Smooth muscle cell (in vitro differentiated cells): Measurements from ENCODE around the gene ZNF492. TPM values are rescaled to one million over a fixed set of nuclear protein-coding genes. Genes with fewer than 3 reads are reported as not detected.

ENCODE experiments used
- DNase-seq: peaks from one replicate; lab custom pipeline; 2025; ENCODE audit not compliant: unreplicated experiment; lab: John Stamatoyannopoulos, UW
- H2AFZ ChIP-seq: fragments of 200-600 bp; sonication (generic); 2 replicates; pipeline ENCODE4 v1.6.0; 2016; ENCODE audit warnings: antibody characterized with exemption, low read depth, mild to moderate bottlenecking
- H3F3A ChIP-seq: fragments of 200-600 bp; sonication (generic); 2 replicates; pipeline ENCODE4 v1.6.0; 2017; ENCODE audit warnings: antibody characterized with exemption, low read depth
- H3K27ac ChIP-seq: fragments of 200-600 bp; sonication (generic); 2 replicates; pipeline ENCODE4 v1.5.1; 2016; ENCODE audit warnings: low read depth, mild to moderate bottlenecking
- H3K27me3 ChIP-seq: fragments of 200-600 bp; sonication (generic); 2 replicates; pipeline ENCODE4 v1.6.1; 2016; ENCODE audit warnings: low read depth, mild to moderate bottlenecking
- H3K36me3 ChIP-seq: fragments of 200-600 bp; sonication (generic); 2 replicates; pipeline ENCODE4 v1.5.1; 2016; ENCODE audit warnings: low read depth
- H3K4me1 ChIP-seq: fragments of 200-600 bp; sonication (generic); 2 replicates; pipeline ENCODE4 v1.5.1; 2016; ENCODE audit warnings: low read depth
- H3K4me2 ChIP-seq: fragments of 200-600 bp; sonication (generic); 2 replicates; pipeline ENCODE4 v1.6.0; 2016; ENCODE audit warnings: mild to moderate bottlenecking
- H3K4me3 ChIP-seq: fragments of 200-600 bp; sonication (generic); 2 replicates; pipeline ENCODE4 v1.5.1; 2016; ENCODE audit warnings: mild to moderate bottlenecking
- H3K79me2 ChIP-seq: fragments of 200-600 bp; sonication (generic); 2 replicates; pipeline ENCODE4 v1.6.0; 2016; ENCODE audit warnings: low read depth, mild to moderate bottlenecking
- H3K9ac ChIP-seq: fragments of 200-600 bp; sonication (generic); 2 replicates; pipeline ENCODE4 v1.6.0; 2016; ENCODE audit warnings: low read depth
- H3K9me3 ChIP-seq: fragments of 200-600 bp; sonication (generic); replicated peaks from 2 replicates; pipeline ENCODE4 v1.5.1; 2016; ENCODE audit warnings: low read depth
- H4K20me1 ChIP-seq: fragments of 200-600 bp; sonication (generic); 2 replicates; pipeline ENCODE4 v1.6.0; 2016; ENCODE audit warnings: low read depth
- CTCF ChIP-seq: fragments of 200-600 bp; sonication (generic); IDR thresholded peaks from 2 replicates; pipeline ENCODE4 v1.5.1; 2017; ENCODE audit warnings: borderline replicate concordance, mild to moderate bottlenecking, antibody characterized with exemption; ENCODE audit not compliant: insufficient read depth, poor library complexity, severe bottlenecking
- WGBS: methylation state at CpG from one replicate; pipeline ENCODE4 v1.1.7; 2016; ENCODE audit warnings: low lambda C conversion rate; 5-methylcytosine and 5-hydroxymethylcytosine counted together
- polyA plus RNA-seq: library from polyadenylated mRNA; unstranded; fragments of >200 nt; fragmentation: Nextera tagmentation; extraction: Ambion mirVana; gene quantifications from 2 replicates; pipeline ENCODE4 v1.2.1, GENCODE V29; 2016
- total RNA-seq: library from RNA; depleted of rRNA; stranded (reverse); fragments of >200 nt; gene quantifications from 2 replicates; pipeline ENCODE4 v1.2.3, GENCODE V29; 2014

Gene ZNF492
- total and polyA plus RNA-seq, 2 experiments from 2014 or later, result not detected

GRCh38 chr19:22601906-22602630, 32.1 kb upstream of the ZNF492 start:
- no peaks in the 10 kb centered on the region for H3F3A ChIP-seq
- H3K27ac ChIP-seq, result no peak overlapping the region
- no peaks in the 10 kb centered on the region for H4K20me1 ChIP-seq
- no peak overlapping the region for H3K9ac ChIP-seq
- WGBS, result 86% methylated on average over 9 of the region's 12 CpGs
- no peaks in the 10 kb centered on the region for H3K4me1 ChIP-seq
- H3K9me3 ChIP-seq, result no peaks in the 10 kb centered on the region
- no peak overlapping the region for H3K4me3 ChIP-seq
- no peak for TF ChIP-seq CTCF
- no peak overlapping the region for H2AFZ ChIP-seq
- H3K27me3 ChIP-seq, result no peaks in the 10 kb centered on the region
- no peaks in the 10 kb centered on the region for H3K36me3 ChIP-seq
- H3K4me2 ChIP-seq, result no peak overlapping the region
- DNase-seq, result no peak
- H3K79me2 ChIP-seq, result no peaks in the 10 kb centered on the region

- Histone ChIP-seq H3K79me2 (no peaks in the 10 kb centered on the region), H2AFZ (no peak overlapping the region), H4K20me1 (no peaks in the 10 kb centered on the region), H3K4me1 (no peaks in the 10 kb centered on the region), H3K27ac (no peak overlapping the region), H3F3A (no peaks in the 10 kb centered on the region), H3K27me3 (no peaks in the 10 kb centered on the region), H3K9ac (no peak overlapping the region), H3K4me2 (no peak overlapping the region), H3K9me3 (no peaks in the 10 kb centered on the region), H3K36me3 (no peaks in the 10 kb centered on the region), H3K4me3 (no peak overlapping the region)
- DNase-seq, result no peak
- WGBS, result 92% methylated on average over 17 of the region's 19 CpGs
- no peak for TF ChIP-seq CTCF
Observed at GRCh38 chr19:22602631-22603272, 31.4 kb upstream of the ZNF492 start.

GRCh38 chr19:22603518-22604440, 30.3 kb upstream of the ZNF492 start:
- Histone ChIP-seq H2AFZ (no peak overlapping the region), H3K79me2 (no peaks in the 10 kb centered on the region), H4K20me1 (no peaks in the 10 kb centered on the region), H3F3A (no peaks in the 10 kb centered on the region), H3K9me3 (no peaks in the 10 kb centered on the region), H3K4me3 (no peak overlapping the region), H3K4me2 (no peak overlapping the region), H3K27me3 (no peaks in the 10 kb centered on the region), H3K9ac (no peak overlapping the region), H3K36me3 (no peaks in the 10 kb centered on the region), H3K27ac (no peak overlapping the region), H3K4me1 (no peaks in the 10 kb centered on the region)
- TF ChIP-seq CTCF, result no peak
- 80% methylated on average over 14 of the region's 14 CpGs for WGBS
- no peak for DNase-seq
